ENCODE measurements around the gene KCNA2.
A peak's percentile ranks its signal among the peaks of the same experiment; 100 is the strongest.

The KCNA2 gene

GRCh38 chr1:110634455-110635311 lies 28.5 kb upstream of the KCNA2 start:
- Histone ChIP-seq H3K36me3 (ENCODE audit: control insufficient read depth in 2 of 2, insufficient read depth in 1 of 2, low read length in 2 of 2) (no peaks in the 10 kb centered on the region), H3K4me3 (ENCODE audit: low read depth, low read length) (no peak overlapping the region), H3K4me1 (ENCODE audit: control insufficient read depth, insufficient read depth, low read length) (no peaks in the 10 kb centered on the region), H3K27ac (ENCODE audit: extremely low read depth, low read depth, low read length) (no peak overlapping the region), H3K9me3 (ENCODE audit: control insufficient read depth, insufficient read depth, low read depth, low read length) (no peaks in the 10 kb centered on the region)
- ChIA-PET POLR2A (no interaction called here), CTCF (interaction anchor here (0.6 to 3.8 kb wide), 3 partner anchors 15 to 528 kb away, joined by 3 to 24 read pairs (median 3); no protein-coding TSS in a partner anchor)
- TF ChIP-seq ZNF549 (tag by site-specific recombination; IDR thresholded peaks at IDR 0.05) (no peak), ZNF596 (tag by site-specific recombination; IDR thresholded peaks at IDR 0.05) (no peak), SCRT2 (tag by site-specific recombination; IDR thresholded peaks at IDR 0.05) (peak; percentile 45; the same call in 1 of the 2 replicates), ZNF624 (tag by site-specific recombination; IDR thresholded peaks at IDR 0.05) (no peak), ZNF274 (IDR thresholded peaks at IDR 0.05; ENCODE audit: low read length) (no peak), ZNF274 (tag by site-specific recombination; IDR thresholded peaks at IDR 0.05; ENCODE audit: borderline replicate concordance) (no peak), ELK4 (IDR thresholded peaks at IDR 0.05; ENCODE audit: borderline replicate concordance, low read depth, low read length) (no peak), MEIS1 (CRISPR knock-in tag; IDR thresholded peaks at IDR 0.05; ENCODE audit: borderline replicate concordance) (no peak)

DNA sequence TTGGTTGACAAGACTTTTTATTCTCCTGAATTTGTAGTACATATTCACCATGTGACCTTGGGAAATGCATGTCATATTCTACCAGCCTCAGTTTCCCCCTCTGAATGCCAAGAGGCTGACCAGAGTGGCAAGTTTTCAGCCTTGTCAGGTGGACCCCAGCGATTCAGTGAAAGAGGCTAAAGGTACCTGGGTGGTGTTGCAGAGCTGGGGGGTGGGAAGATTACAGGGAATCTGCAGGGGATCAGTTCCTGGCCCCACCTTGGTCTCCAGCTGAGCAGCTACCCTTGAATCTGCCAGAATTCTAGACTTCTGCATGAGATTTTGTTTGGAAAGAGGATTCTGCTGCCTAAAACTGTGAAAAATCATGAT lies 27.9 kb upstream of the KCNA2 start:
- Histone ChIP-seq H3K4me3 (ENCODE audit: low read depth, low read length) (no peak overlapping the region), H3K9me3 (ENCODE audit: control insufficient read depth, insufficient read depth, low read depth, low read length) (no peaks in the 10 kb centered on the region), H3K27ac (ENCODE audit: extremely low read depth, low read depth, low read length) (no peak overlapping the region), H3K4me1 (ENCODE audit: control insufficient read depth, insufficient read depth, low read length) (no peaks in the 10 kb centered on the region), H3K36me3 (ENCODE audit: control insufficient read depth in 2 of 2, insufficient read depth in 1 of 2, low read length in 2 of 2) (no peaks in the 10 kb centered on the region)
- TF ChIP-seq ZNF830 (tag by site-specific recombination; IDR thresholded peaks at IDR 0.05; ENCODE audit: low read depth): no peak
- peak; percentile 20; the same call in 1 of the 2 replicates for TF ChIP-seq GLIS1 (tag by site-specific recombination; IDR thresholded peaks at IDR 0.05)
- ChIA-PET CTCF (interaction anchor here (1.2 to 3.8 kb wide), 2 partner anchors 15 to 131 kb away, joined by 3 to 24 read pairs; no protein-coding TSS in a partner anchor), POLR2A (no interaction called here)

DNA sequence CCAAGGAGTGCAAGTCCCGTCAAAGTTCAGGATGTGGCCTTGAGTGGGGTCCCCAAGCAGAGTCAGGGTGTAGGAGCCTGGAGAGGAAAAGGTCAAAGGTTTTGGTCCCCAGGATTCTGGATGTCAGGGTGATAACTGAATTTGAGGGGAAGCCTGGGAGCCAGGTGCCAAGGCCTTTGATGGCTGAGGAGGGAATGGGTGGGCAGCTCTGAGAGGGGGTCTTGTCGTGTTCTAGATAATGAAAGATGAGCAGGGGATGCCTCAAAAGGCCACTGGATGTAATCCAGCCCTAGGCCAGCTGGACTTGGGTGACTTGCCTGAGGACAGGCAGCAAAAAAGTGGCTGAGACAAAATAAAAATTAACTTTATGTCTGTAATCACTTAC lies 27.5 kb upstream of the KCNA2 start:
- Histone ChIP-seq H3K4me3 (ENCODE audit: low read depth, low read length) (no peak overlapping the region), H3K27ac (ENCODE audit: extremely low read depth, low read depth, low read length) (no peak overlapping the region), H3K4me1 (ENCODE audit: control insufficient read depth, insufficient read depth, low read length) (no peaks in the 10 kb centered on the region), H3K36me3 (ENCODE audit: control insufficient read depth in 2 of 2, insufficient read depth in 1 of 2, low read length in 2 of 2) (no peaks in the 10 kb centered on the region), H3K9me3 (ENCODE audit: control insufficient read depth, insufficient read depth, low read depth, low read length) (no peaks in the 10 kb centered on the region)
- ChIA-PET CTCF (interaction anchor here (0.6 to 3.8 kb wide), 3 partner anchors 14 to 131 kb away, joined by 3 to 24 read pairs (median 3); no protein-coding TSS in a partner anchor), POLR2A (no interaction called here)
- no peak for TF ChIP-seq ELK4 (IDR thresholded peaks at IDR 0.05; ENCODE audit: borderline replicate concordance, low read depth, low read length)
- no peak for TF ChIP-seq PATZ1 (tag by site-specific recombination; IDR thresholded peaks at IDR 0.05)
- TF ChIP-seq ZNF654 (tag by site-specific recombination; IDR thresholded peaks at IDR 0.05; ENCODE audit: low read depth): no peak
- TF ChIP-seq ZBTB20 (tag by site-specific recombination; IDR thresholded peaks at IDR 0.05): no peak
- TF ChIP-seq ZNF202 (tag by site-specific recombination; IDR thresholded peaks at IDR 0.05; ENCODE audit: borderline replicate concordance): no peak
- no peak for TF ChIP-seq ZNF335 (tag by site-specific recombination; conservative IDR thresholded peaks at IDR 0.05)
